GM18508 (cell line): Measurements from ENCODE around the gene ANKRD16.
A peak's percentile ranks its signal among the peaks of the same experiment; 100 is the strongest.
"Not testable (repeated sequence)": the region's sequence is repeated elsewhere in the genome, so short reads cannot be mapped to it uniquely, and the experiment has no call there.

Experiments used
- ATAC-seq: cut with Tn5 transposase; IDR thresholded peaks from one replicate; pipeline ENCODE4 v1.9.1; 2021; ENCODE audit warnings: moderate number of reproducible peaks; ENCODE audit not compliant: insufficient read depth, unreplicated experiment

The ANKRD16 gene

GRCh38 chr10:5840314-5841307 is 49.1 kb downstream of the ANKRD16 start:
- peak; percentile 59 for ATAC-seq

GRCh38 chr10:5836181-5836580 is 53.5 kb downstream of the ANKRD16 start:
- ATAC-seq = not testable (repeated sequence)

DNA sequence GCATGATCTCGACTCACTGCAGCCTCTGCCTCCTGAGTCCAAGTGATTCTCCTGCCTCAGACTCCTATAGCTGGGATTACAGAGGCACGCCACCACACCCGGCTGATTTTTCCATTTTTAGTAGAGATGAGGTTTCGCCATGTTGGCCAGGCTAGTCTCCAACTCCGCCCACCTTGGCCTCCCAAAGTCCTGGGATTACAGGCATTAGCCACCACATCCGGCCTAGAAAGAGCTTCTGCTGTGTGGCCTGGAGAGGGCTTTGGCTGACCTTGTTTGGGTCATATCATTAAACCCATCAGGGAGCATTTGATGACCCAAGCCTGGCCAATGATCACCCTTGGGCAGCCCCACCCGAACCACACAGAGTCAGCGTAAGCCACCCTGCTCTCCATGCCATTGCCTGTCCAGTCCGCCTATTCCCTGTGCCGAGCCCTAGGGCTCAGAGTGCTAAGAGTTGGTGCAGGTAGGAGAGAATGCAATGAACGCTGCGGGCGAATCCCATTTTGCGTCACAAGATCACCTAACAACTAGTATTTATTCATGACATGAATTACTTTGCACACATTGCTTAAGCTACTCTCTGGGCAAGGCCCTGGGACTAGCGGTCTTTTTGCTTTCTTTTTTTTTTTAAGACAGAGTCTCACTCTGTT is 54.1 kb downstream of the ANKRD16 start:
- no peak for ATAC-seq

GRCh38 chr10:5833814-5834213 is 55.9 kb downstream of the ANKRD16 start:
- no peak for ATAC-seq

DNA sequence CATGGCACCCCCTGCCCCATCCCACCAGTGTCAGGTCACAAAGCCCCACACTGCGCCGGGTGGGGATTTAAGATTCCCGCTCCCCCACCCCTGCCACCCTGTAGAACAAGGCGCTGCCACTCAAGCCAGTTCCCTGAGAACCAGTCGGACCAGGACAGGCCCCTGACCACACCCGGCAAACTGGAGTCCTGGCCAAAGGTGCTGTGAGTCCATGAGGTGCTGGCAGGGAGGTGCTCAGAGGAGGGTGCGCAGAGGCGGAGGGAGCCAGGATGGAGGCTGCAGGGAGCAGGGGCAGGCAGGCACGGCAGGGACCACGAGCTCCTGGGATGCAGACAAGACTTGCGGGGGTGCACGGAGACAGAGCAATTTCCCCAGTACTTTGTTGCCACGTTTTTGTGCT is 56.7 kb downstream of the ANKRD16 start:
- no peak for ATAC-seq

GRCh38 chr10:5831446-5831782 is 58.3 kb downstream of the ANKRD16 start:
- no peak for ATAC-seq

GRCh38 chr10:5830629-5831445 is 58.9 kb downstream of the ANKRD16 start:
- ATAC-seq = no peak

DNA sequence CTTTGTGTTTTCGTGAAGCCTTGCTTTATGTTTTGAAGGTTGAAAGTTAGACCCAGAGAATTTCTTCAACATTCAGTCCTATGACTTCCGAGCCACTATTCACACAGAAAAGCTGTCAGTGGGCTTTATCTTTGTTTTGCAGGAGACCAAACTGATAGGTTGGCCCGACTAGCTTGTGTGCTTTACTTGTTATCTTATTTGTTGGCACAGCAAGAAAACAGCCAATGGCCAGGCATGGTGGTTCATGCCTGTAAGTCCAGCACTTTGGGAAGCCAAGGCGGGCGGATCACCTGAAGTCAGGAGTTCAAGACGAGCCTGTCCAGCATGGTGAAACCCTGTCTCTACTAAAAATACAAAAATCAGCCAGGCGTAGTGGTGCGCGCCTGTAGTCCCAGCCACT is 60.4 kb downstream of the ANKRD16 start:
- ATAC-seq = no peak

- no peak for ATAC-seq
These were observed 61.0 kb downstream of the ANKRD16 start for GRCh38 chr10:5828725-5829124.

GRCh38 chr10:5827841-5828240 is 61.9 kb downstream of the ANKRD16 start:
- no peak for ATAC-seq

DNA sequence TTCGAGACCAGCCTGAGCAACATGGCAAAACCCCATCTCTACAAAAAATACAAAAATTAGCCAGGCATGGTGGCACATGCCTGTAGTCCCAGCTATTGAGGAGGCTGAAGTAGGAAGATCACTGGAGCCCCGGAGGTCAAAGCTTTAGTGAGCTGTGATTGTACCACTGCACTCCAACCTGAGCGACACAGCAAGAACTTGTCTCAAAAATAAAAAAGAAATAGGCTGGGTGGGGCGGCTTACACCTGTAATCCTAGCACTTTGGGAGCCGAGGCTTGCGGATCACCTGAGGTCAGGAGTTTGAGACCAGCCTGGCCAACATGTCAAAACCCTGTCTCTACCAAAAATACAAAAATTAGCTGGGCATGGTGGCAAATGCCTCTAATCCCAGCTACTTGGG is 63.2 kb downstream of the ANKRD16 start:
- ATAC-seq = not testable (repeated sequence)

- ATAC-seq = no peak
These were observed 70.8 kb downstream of the ANKRD16 start for GRCh38 chr10:5818894-5819293.

DNA sequence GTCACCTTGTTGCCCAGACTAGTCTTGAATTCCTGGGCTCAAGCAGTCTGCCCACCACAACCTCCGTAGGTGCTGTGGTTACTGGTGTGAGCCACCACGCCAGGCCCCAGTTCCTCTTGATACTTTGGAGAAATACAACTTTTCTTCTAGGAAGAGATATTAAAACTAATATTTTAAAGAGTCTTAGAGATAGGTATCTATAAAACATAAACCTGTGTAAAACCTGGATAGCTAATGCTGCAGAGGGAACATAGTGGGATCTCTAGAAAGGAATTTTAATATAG is 71.7 kb downstream of the ANKRD16 start:
- ATAC-seq = no peak

DNA sequence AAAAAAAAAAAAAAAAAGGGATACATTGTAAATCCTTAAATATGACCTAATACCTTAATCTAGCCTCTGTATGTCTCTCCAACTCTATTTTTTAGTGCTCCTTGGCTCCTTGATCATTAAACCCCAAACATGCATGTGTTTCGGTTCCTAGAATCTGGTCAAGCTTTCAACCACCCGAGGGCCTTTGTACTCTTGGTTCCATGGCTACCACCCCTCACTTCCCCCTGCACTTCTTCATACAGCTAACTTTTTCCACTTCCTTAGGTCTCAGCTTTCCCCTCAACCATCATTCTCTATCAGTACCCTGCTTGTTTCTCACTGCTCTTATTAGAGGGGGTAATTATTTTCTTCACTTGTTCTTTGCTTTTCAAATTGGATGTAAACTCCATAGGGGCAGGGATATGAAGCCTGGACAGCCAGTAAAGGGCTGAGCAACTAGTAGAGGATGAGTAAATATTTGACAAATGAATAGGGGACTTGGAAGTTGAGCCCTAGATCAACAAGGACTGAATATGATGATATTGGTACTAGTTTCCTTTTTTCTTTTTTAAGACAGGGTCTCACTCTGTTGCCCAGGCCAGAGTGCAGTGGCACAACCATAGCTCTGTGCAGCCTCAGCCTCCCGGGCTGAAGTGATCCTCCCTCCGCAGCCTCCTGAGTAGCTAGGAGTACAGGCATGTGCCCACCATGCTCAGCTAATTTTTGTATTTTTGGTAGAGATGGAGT is 72.2 kb downstream of the ANKRD16 start:
- ATAC-seq = no peak

DNA sequence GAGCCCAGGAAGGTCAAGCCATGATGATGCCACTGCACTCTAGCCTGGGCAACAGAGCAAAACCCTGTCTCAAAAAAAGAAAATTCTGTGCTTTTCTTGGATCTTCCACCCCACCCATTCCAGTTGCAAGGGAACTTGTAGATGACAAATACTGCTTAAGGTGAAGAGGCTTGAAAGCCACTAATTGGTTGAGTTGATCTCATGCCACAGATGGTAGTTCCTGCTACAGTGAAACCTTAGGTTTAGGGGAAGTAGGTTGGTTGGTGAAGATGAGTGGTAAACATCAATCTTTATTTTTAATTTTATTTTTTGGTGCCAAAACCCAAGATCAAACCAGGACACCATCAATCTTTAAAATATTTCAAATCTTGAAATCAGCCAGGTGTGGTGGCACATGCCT is 73.5 kb downstream of the ANKRD16 start:
- no peak for ATAC-seq

DNA sequence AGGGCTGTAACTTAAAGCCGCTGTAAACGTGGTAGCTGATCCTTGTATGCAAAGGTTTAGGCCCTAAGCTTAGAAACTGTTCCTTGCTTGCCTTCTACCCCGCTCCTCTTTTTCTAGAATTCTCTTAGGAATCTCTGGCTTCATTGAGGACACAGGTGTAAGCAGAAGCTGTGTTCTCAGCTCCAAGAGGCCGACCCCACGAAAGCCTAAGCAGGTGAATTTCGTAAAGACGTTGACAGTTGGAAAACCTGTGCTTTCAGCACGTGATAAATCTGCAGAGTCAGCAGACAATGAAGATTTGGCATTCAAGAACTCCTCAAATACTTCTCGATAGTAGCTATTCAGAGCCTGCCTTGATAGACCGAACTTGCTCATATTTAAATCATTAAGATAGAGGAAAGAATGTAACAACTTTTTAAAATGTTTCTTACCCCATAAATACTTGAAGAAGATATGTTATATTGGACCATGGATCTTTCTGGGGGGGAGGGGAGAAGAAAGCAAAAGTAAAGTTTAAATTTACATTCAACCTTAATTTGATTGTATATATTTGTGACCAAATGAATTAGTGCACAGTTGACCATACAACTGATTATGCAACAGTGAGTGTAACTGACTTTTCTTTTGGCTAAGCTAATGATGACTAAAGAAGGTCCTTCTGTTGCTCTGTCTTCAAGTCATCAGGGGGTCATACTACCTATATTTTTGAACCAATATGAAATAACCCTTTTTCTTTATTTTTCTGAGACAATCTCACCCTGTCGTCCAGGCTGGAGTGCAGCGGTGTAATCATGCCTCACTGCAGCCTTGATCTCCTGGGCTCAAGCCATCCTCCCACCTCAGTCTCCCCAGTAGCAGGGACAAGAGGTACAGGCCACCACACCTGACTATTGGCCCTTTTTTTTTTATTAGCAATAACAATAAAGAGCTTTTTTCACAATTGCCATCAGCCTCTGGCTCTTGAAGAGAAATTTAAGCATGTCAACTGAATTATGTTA is 75.3 kb downstream of the ANKRD16 start:
- no peak for ATAC-seq

DNA sequence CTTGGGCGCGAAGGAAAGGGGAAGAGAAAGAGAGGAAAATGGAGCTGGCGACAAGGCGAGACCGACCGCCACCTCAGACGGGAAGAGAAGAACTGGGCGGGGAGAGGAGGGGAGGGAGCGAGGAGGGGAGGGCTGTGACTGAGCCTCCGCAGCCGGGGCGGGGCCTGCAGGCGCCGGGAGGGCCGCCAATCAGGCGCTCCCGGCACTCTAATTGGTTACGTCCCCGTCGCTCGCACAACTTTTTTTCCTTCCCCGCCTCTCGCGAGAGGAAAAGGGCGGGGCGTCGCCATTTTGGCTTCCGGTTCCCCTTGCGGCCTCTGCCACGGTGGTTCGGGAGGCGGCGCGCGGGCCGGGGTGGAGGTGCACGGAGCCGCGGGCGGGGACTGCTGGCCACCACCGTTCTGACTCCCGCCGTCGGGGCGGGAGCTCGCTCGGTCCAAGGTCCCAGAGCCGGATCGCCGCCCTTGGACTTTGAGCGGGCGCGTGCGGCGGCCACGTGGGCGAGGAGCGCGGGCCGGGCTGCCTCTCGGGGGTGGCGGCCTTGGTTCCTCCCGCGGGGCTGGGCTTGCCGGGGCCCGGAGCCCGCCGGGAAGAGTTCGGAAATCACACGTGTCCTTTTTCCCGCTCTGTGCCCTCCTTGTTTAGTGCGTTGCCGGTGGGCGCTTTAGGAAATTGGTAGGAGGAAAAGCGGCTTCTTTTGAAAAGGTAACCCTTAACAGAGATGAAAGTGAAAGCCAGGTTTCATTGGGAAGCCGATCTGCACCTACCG is 76.2 kb downstream of the ANKRD16 start, which contains the start of gene GDI2:
Gene GDI2 (minus strand): TSS at position 94 of the 769 bp plus-strand sequence. CDS start 176 bp downstream, outside the sequence.
- peak; percentile 39 for ATAC-seq

GRCh38 chr10:5813091-5813340 is 76.7 kb downstream of the ANKRD16 start:
- ATAC-seq = peak; percentile 15
